ENCODE results near the gene PLXNA3.

GRCh38 chrX:154409222-154409871, 48.7 kb upstream of the PLXNA3 start, which contains the start of gene DNASE1L1:
- TF ChIP-seq CTCF (conservative IDR thresholded peaks at IDR 0.05 in 1 of 2, IDR thresholded peaks at IDR 0.05 in 1 of 2; ENCODE audit: low read depth in 1 of 2, low read length in 2 of 2) (no peak), EZH2 (IDR thresholded peaks at IDR 0.05; ENCODE audit: low read length, missing control alignments) (no peak)
